Measurements from ENCODE around the gene C16orf78. TPM values are rescaled to one million over a fixed set of nuclear protein-coding genes. Genes with fewer than 3 reads are reported as not detected.

Gene C16orf78
- total RNA-seq, 1 donor from 2014 or later, result not detected

- no peak overlapping the region for H3K27ac Mint-ChIP-seq
- no peak overlapping the region for H3K4me3 Mint-ChIP-seq
- no peaks in the 10 kb centered on the region for H3K36me3 Mint-ChIP-seq
- no peaks in the 10 kb centered on the region for H3K4me1 Mint-ChIP-seq (ENCODE audit: unreplicated experiment)
- no peak for TF ChIP-seq CTCF (conservative IDR thresholded peaks at IDR 0.05)
- H3K27me3 Mint-ChIP-seq, result peaks cover 42% of the 10 kb centered on the region
- DNase-seq (ENCODE audit: extremely low spot score, unreplicated experiment), result no peak
- no peaks in the 10 kb centered on the region for H3K9me3 Mint-ChIP-seq
Measured at GRCh38 chr16:49332589-49333258, 40.9 kb upstream of the C16orf78 start.

- peak; percentile 50 for DNase-seq (ENCODE audit: extremely low spot score, unreplicated experiment)
- Mint-ChIP-seq H3K36me3 (no peaks in the 10 kb centered on the region), H3K4me3 (no peak overlapping the region), H3K4me1 (ENCODE audit: unreplicated experiment) (no peaks in the 10 kb centered on the region), H3K9me3 (no peaks in the 10 kb centered on the region), H3K27me3 (peaks cover 41% of the 10 kb centered on the region), H3K27ac (no peak overlapping the region)
- TF ChIP-seq CTCF (conservative IDR thresholded peaks at IDR 0.05), result no peak
Measured at GRCh38 chr16:49333259-49333597, 40.4 kb upstream of the C16orf78 start.

GRCh38 chr16:49335828-49336227 is 37.8 kb upstream of the C16orf78 start:
- H3K4me1 Mint-ChIP-seq (ENCODE audit: unreplicated experiment), result no peaks in the 10 kb centered on the region
- no peak overlapping the region for H3K27ac Mint-ChIP-seq
- H3K4me3 Mint-ChIP-seq, result no peak overlapping the region
- H3K9me3 Mint-ChIP-seq, result no peaks in the 10 kb centered on the region
- peak; percentile 44 for DNase-seq (ENCODE audit: extremely low spot score, unreplicated experiment)
- TF ChIP-seq CTCF (conservative IDR thresholded peaks at IDR 0.05), result no peak
- H3K27me3 Mint-ChIP-seq, result peaks cover 54% of the 10 kb centered on the region
- no peaks in the 10 kb centered on the region for H3K36me3 Mint-ChIP-seq

- Mint-ChIP-seq H3K9me3 (no peaks in the 10 kb centered on the region), H3K27me3 (peaks cover 60% of the 10 kb centered on the region), H3K27ac (no peak overlapping the region), H3K36me3 (no peaks in the 10 kb centered on the region), H3K4me1 (ENCODE audit: unreplicated experiment) (no peaks in the 10 kb centered on the region), H3K4me3 (no peak overlapping the region)
- DNase-seq (ENCODE audit: extremely low spot score, unreplicated experiment), result peak; percentile 16
- no peak for TF ChIP-seq CTCF (conservative IDR thresholded peaks at IDR 0.05)
Measured at GRCh38 chr16:49336581-49336980, 37.0 kb upstream of the C16orf78 start.

GRCh38 chr16:49337814-49338350 is 35.7 kb upstream of the C16orf78 start:
- no peak for TF ChIP-seq CTCF (conservative IDR thresholded peaks at IDR 0.05)
- Mint-ChIP-seq H3K4me1 (ENCODE audit: unreplicated experiment) (no peaks in the 10 kb centered on the region), H3K9me3 (no peaks in the 10 kb centered on the region), H3K36me3 (no peaks in the 10 kb centered on the region), H3K4me3 (no peak overlapping the region), H3K27me3 (peaks cover 63% of the 10 kb centered on the region), H3K27ac (no peak overlapping the region)
- DNase-seq (ENCODE audit: extremely low spot score, unreplicated experiment), result peak; percentile 24

Data from type B pancreatic cell (in vitro differentiated cells).